Spleen (tissue), 11 donors: ENCODE measurements around the gene RUNDC3A. TPM values are rescaled to one million over a fixed set of nuclear protein-coding genes. Genes with fewer than 3 reads are reported as not detected.

ENCODE experiments used
- DNase-seq: peaks from one replicate; pipeline ENCODE4 v3.0.0-alpha.2; 2020
- H3K27ac ChIP-seq, 8 donors: fragments of 200-600 bp; sonication (generic) in 7 of 8; 1 replicate in 4 of 8; 2 replicates in 4 of 8; pipeline versions ENCODE4 v1.5.0 to v1.8.0; 2016 to 2021; ENCODE audit warnings: inconsistent platforms in 4 of 8, mild to moderate bottlenecking in 4 of 8, moderate library complexity in 1 of 8
- H3K27me3 ChIP-seq, 7 donors: fragments of 200-600 bp; sonication (generic) in 6 of 7; replicated peaks in 1 of 7; 1 replicate in 4 of 7; 2 replicates in 3 of 7; pipeline versions ENCODE4 v1.5.0 to v1.8.0; 2016 to 2021; ENCODE audit warnings: inconsistent platforms in 3 of 7, mild to moderate bottlenecking in 1 of 7
- H3K36me3 ChIP-seq, 6 donors: fragments of 200-600 bp; sonication (generic) in 5 of 6; 1 replicate in 4 of 6; 2 replicates in 2 of 6; pipeline versions ENCODE4 v1.5.0 to v1.8.0; 2016 to 2021; ENCODE audit warnings: inconsistent platforms in 2 of 6
- H3K4me1 ChIP-seq, 6 donors: fragments of 200-600 bp; sonication (generic) in 5 of 6; 1 replicate in 3 of 6; 2 replicates in 3 of 6; pipeline versions ENCODE4 v1.5.0 to v1.8.0; 2016 to 2021; ENCODE audit warnings: inconsistent platforms in 3 of 6
- H3K4me3 ChIP-seq, 8 donors: fragments of 200-600 bp; sonication (generic) in 7 of 8; 1 replicate in 4 of 8; 2 replicates in 4 of 8; pipeline versions ENCODE4 v1.5.0 to v1.8.0; 2016 to 2021; ENCODE audit warnings: inconsistent platforms in 4 of 8, mild to moderate bottlenecking in 4 of 8, moderate library complexity in 2 of 8
- H3K9me3 ChIP-seq, 8 donors: fragments of 200-600 bp; sonication (generic) in 7 of 8; 1 replicate in 4 of 8; 2 replicates in 4 of 8; pipeline versions ENCODE4 v1.5.0 to v1.8.0; 2016 to 2021; ENCODE audit warnings: inconsistent platforms in 4 of 8
- POLR2A ChIP-seq, 3 donors: fragments of 450-650 bp; IDR thresholded peaks; one replicate each; pipeline ENCODE4 v1.5.1; 2017; ENCODE audit warnings: antibody characterized with exemption in 3 of 3, mild to moderate bottlenecking in 1 of 3
- POLR2AphosphoS5 ChIP-seq, 3 donors: sonication (generic); formaldehyde crosslinking; IDR thresholded peaks; one replicate each; pipeline ENCODE4 v1.5.1; 2017; ENCODE audit warnings: antibody characterized with exemption in 3 of 3
- WGBS, 5 donors: extraction: QIAGEN DNeasy Blood & Tissue Kit in 3 of 5; methylation state at CpG; one replicate each; pipeline versions ENCODE4 v1.1.5 to v1.1.7; 2013 to 2018; 5-methylcytosine and 5-hydroxymethylcytosine counted together
- intact Hi-C: fragments of 100-400 bp; cut with DNase I; formaldehyde crosslinking; loops from one replicate; pipeline ENCODE4 v1.15.0; 2023; ENCODE audit warnings: low total_unique reads
- polyA plus RNA-seq, 3 donors: library from polyadenylated mRNA; stranded (reverse); fragments of 200-250 nt; gene quantifications; one replicate each; pipeline ENCODE4 v1.2.1, GENCODE V29; 2013
- total RNA-seq, 7 donors: library from RNA; depleted of rRNA in 3 of 7; stranded (reverse); fragments of >200 nt in 3 of 7; fragmentation: NEBNext Ultra II Directional in 4 of 7; extraction: Animal tissue kit (Norgen Biotek cat#: 25700) in 4 of 7; gene quantifications; one replicate each; pipeline versions ENCODE4 v1.1.0 to v1.2.1, GENCODE V29; 2016 to 2021
- TF ChIP-seq, protein P1 (sequence below), 11 experiments: fragments of 200-600 bp in 7 of 11; fragments of 450-650 bp in 4 of 11; sonication (generic) in 4 of 11; IDR thresholded peaks in 8 of 11; conservative IDR thresholded peaks in 3 of 11; 1 replicate in 7 of 11; 2 replicates in 4 of 11; pipeline versions ENCODE4 v1.4.0 to v1.8.0; 2016 to 2021; ENCODE audit warnings: antibody characterized with exemption in 11 of 11, inconsistent platforms in 4 of 11, mild to moderate bottlenecking in 1 of 11
- donor health status: healthy with polysubstance abuse.
- donor health status: DM: no; HTN: no; CAD: no; lungs with moderate emphysema.
- donor health status: DM: no; HTN: no; CAD: no.
- donor health status: Bipolar disorder and iron deficiency.
- donor health status: healthy.
- donor health status: DM: no; HTN: no; CAD: no.
- donor health status: DM: yes; HTN: yes; CAD: no.

RUNDC3A gene
- total and polyA plus RNA-seq, 10 donors, result 0.48 to 14.6 (median 1.7) TPM

DNA sequence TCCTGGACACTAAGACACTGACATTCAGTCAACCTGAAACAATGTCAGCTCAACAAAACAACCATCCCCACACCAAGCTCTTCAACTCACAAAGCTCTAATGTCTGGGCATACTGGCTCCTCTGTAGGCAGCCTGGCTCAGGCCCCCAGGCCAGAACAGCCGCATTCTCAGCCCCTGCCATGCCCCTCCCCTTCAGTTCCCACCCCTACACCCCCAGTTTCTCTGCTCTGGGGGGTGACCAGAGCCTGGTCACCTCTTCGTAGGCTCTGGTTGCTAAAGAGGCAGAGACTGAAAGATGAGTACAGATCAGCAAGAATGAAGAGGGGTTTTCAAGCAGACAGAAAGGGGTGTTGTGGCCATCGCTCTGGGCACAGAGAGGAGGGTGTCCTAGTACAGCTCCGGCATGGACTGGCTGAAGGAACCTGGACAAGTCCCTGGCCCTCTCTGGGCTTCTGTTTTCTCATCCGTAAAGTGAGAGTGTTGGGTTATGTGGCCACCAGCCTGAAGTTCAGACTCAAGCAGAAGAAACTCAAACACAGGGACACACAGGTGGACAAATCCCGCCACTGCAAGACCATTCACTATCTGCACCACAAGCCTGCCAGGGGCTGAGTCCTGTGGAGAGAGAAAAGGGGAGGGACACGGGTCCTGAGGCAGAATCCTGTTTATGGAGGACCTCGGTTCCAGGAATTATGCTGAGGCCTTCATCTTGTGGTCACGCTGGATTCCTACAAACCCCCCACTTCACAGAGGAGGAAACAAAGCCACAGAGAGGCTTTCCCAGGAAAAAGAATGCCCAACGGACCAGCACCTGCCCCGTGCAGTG, 39.5 kb upstream of the RUNDC3A start:
- Histone ChIP-seq H3K27me3 (no peaks in the 10 kb centered on the region), H3K4me1 (peaks cover 0 to 8% (median 0%) of the 10 kb centered on the region in 6 donors), H3K27ac (no peak overlapping the region), H3K4me3 (no peak overlapping the region), H3K9me3 (no peaks in the 10 kb centered on the region), H3K36me3 (no peaks in the 10 kb centered on the region)
- no peak for TF ChIP-seq POLR2AphosphoS5 (IDR thresholded peaks at IDR 0.05)
- TF ChIP-seq, protein P1, sequence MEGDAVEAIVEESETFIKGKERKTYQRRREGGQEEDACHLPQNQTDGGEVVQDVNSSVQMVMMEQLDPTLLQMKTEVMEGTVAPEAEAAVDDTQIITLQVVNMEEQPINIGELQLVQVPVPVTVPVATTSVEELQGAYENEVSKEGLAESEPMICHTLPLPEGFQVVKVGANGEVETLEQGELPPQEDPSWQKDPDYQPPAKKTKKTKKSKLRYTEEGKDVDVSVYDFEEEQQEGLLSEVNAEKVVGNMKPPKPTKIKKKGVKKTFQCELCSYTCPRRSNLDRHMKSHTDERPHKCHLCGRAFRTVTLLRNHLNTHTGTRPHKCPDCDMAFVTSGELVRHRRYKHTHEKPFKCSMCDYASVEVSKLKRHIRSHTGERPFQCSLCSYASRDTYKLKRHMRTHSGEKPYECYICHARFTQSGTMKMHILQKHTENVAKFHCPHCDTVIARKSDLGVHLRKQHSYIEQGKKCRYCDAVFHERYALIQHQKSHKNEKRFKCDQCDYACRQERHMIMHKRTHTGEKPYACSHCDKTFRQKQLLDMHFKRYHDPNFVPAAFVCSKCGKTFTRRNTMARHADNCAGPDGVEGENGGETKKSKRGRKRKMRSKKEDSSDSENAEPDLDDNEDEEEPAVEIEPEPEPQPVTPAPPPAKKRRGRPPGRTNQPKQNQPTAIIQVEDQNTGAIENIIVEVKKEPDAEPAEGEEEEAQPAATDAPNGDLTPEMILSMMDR (IDR thresholded peaks at IDR 0.05 in 8 of 11, conservative IDR thresholded peaks at IDR 0.05 in 3 of 11), result no peak
- DNase-seq, result no peak
- 74 to 87% (median 81%) methylated on average over 11 of the region's 11 CpGs for WGBS, 5 donors
- intact Hi-C loops, result no loop called here

DNA sequence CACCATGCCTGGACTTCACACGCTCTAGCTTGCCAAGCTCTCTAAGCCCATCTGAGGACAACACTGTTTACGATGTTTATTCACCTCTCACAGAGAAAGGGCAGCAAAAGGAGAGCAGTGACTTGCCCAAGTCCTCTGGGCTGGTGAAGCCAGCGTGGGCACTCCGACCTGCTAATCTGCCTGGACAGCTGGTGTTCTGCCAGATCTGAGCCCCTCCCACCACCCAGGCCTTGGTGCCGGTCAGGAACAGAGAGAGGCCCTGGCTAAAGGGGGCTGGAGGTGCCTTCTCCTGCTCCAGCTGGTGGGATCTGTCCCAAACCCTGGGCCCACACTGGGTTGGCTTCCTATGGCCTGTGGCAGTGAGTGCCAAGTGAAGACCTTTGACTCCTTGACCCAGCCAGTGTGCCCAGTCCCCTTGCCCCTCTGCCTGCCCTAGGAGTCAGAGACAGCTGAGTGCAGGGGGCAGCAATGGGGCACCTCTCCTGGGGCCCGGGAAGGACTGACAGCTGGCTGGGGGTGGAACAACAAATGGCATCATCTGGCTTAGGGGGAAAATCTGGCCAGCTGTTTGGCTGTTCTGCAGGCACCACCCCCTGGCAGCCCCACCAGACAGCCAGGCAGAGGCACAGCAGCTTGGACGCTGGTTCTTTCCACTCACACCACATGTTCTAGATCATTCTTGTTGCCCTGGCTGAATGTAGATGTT, 38.7 kb upstream of the RUNDC3A start:
- Histone ChIP-seq H3K4me3 (no peak overlapping the region), H3K36me3 (no peaks in the 10 kb centered on the region), H3K27ac (no peak overlapping the region), H3K4me1 (peaks cover 0 to 8% (median 0%) of the 10 kb centered on the region in 6 donors), H3K27me3 (no peaks in the 10 kb centered on the region), H3K9me3 (no peaks in the 10 kb centered on the region)
- 78 to 88% (median 81%) methylated on average over 5 to 7 of the region's 7 CpGs for WGBS, 5 donors
- TF ChIP-seq, protein P1 (IDR thresholded peaks at IDR 0.05 in 8 of 11, conservative IDR thresholded peaks at IDR 0.05 in 3 of 11), result no peak
- TF ChIP-seq POLR2AphosphoS5 (IDR thresholded peaks at IDR 0.05) (no peak), POLR2A (IDR thresholded peaks at IDR 0.05) (no peak)
- no peak for DNase-seq
- intact Hi-C loops, result loop anchor here (10.0 kb wide), 1 partner anchor 45 kb away; no protein-coding TSS in a partner anchor

DNA sequence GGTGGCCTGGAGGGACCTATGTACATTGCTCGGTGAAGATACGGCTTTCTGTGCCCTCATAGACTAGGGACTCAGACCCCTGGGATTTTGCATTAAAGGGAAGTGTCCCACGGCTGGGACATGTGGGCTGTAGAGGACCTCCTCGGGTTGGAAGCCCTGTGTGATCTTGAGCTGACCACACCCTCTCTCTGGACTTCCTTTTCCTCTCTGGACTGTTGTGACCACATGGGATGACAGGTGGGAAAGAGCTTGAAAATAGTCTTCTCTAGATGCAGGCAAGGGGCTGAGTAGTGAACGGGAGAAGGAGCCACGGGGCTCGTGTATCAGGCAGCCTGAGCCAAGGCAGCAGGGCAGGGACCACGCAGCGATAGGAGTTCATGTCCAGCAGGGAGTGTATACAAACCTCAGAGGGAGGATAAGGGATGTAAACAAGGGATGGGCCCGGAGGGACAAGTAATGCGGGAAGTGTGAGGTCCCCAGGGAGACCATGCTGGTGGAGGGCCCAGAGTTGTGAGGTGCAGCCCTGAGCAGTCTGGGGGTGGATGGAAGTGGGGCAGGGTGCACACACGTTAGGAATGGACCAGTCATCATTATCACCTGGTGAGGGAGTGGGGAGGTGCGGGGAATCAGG, 36.0 kb upstream of the RUNDC3A start:
- H3K4me1 ChIP-seq, result peaks cover 0 to 8% (median 0%) of the 10 kb centered on the region in 6 donors
- no peak for TF ChIP-seq POLR2A (IDR thresholded peaks at IDR 0.05)
- TF ChIP-seq POLR2AphosphoS5 (IDR thresholded peaks at IDR 0.05), result no peak
- TF ChIP-seq, protein P1 (IDR thresholded peaks at IDR 0.05 in 8 of 11, conservative IDR thresholded peaks at IDR 0.05 in 3 of 11), result no peak
- no peak for DNase-seq
- H3K27me3 ChIP-seq, result no peaks in the 10 kb centered on the region
- H3K4me3 ChIP-seq, result no peak overlapping the region
- intact Hi-C loops, result loop anchor here (10.0 kb wide), 1 partner anchor 48 kb away; no protein-coding TSS in a partner anchor
- H3K27ac ChIP-seq, result no peak overlapping the region
- H3K36me3 ChIP-seq, result no peaks in the 10 kb centered on the region
- 66 to 78% (median 72%) methylated on average over 13 of the region's 13 CpGs for WGBS, 5 donors
- no peaks in the 10 kb centered on the region for H3K9me3 ChIP-seq
